Measurements from ENCODE around the gene INSM1.

- no peak for TF ChIP-seq CTCF (conservative IDR thresholded peaks at IDR 0.05 in 1 of 2, IDR thresholded peaks at IDR 0.05 in 1 of 2; ENCODE audit: low read depth in 1 of 2, low read length in 2 of 2)
- TF ChIP-seq EZH2 (IDR thresholded peaks at IDR 0.05; ENCODE audit: low read length, missing control alignments) = no peak
Measured at GRCh38 chr20:20395087-20395486, 27.2 kb downstream of the INSM1 start.
